Thyroid gland (tissue), 4 donors: ENCODE results near the gene PRKACA.

Source experiments
- CTCF ChIP-seq, 6 experiments: fragments of 200-600 bp in 3 of 6; fragments of 450-650 bp in 3 of 6; sonication (generic) in 3 of 6; IDR thresholded peaks; one replicate each; pipeline ENCODE4 v1.5.1; 2016 to 2019; ENCODE audit warnings: antibody characterized with exemption in 6 of 6, mild to moderate bottlenecking in 2 of 6, inconsistent platforms in 1 of 6, moderate library complexity in 1 of 6
- POLR2A ChIP-seq, 2 donors: fragments of 450-650 bp; IDR thresholded peaks; one replicate each; pipeline ENCODE4 v1.6.1; 2017; ENCODE audit warnings: antibody characterized with exemption in 2 of 2, mild to moderate bottlenecking in 2 of 2, moderate library complexity in 1 of 2

- TF ChIP-seq CTCF (IDR thresholded peaks at IDR 0.05) (peak in 3 of 6 experiments; percentile 81 to 94 (median 89)), POLR2A (IDR thresholded peaks at IDR 0.05) (peak in 1 of 2 donors; percentile 56)
Observed at GRCh38 chr19:14073261-14073924, 44.2 kb downstream of the PRKACA start.
